Stimulated activated CD8-positive, alpha-beta memory T cell treated with anti-CD3 and anti-CD28 coated beads, Interleukin-2, amount 100 ng/mL, for 1 hour (primary cell): Measurements from ENCODE around the gene MFNG.

ENCODE experiments used
- DNase-seq, 2 donors: peaks; one replicate each; pipeline ENCODE4 v3.0.0-alpha.2; 2020; ENCODE audit warnings: low read depth in 2 of 2

The MFNG gene

DNA sequence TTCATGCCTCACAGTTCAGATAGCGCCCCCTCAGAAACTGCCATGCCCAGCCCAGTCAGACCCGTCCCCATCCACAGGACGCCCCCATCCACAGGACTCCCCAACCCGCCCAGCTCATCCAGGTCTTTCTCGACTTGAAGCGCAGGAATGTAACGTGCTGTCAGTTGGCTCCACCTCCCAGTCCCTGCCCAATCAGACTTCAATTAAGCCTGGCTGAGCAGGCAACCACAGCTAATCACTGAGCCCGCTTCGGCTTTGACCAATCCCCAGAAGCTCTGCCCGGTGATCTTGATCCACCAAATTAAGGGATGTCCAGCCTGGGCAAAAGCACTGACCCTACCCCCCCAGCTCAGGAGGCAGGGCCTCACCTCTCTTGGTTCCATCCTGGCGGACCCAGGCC is 10.5 kb upstream of the MFNG start:
- DNase-seq = no peak

DNA sequence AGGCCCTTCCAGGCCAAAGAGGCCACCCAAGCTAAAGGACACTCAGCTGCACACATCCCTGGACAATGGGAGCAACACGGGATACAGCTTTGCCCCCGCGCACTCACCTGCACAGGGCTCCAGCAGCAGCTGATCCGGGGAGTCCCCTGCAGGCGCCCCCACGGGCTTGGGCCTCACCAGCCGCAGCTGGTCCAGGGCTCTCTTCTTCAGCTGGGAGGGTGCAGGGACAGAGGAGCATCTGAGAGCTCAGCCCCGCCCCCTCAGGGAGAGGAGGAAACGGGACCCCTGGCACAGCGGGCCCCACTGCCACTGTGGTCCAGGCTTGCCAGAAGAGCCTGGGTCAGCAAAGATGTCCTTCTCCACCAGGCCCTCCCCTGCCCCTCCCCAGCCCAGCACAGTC is 7.8 kb upstream of the MFNG start:
- DNase-seq = no peak

GRCh38 chr22:37492428-37493344 is 6.5 kb upstream of the MFNG start:
- no peak for DNase-seq

DNA sequence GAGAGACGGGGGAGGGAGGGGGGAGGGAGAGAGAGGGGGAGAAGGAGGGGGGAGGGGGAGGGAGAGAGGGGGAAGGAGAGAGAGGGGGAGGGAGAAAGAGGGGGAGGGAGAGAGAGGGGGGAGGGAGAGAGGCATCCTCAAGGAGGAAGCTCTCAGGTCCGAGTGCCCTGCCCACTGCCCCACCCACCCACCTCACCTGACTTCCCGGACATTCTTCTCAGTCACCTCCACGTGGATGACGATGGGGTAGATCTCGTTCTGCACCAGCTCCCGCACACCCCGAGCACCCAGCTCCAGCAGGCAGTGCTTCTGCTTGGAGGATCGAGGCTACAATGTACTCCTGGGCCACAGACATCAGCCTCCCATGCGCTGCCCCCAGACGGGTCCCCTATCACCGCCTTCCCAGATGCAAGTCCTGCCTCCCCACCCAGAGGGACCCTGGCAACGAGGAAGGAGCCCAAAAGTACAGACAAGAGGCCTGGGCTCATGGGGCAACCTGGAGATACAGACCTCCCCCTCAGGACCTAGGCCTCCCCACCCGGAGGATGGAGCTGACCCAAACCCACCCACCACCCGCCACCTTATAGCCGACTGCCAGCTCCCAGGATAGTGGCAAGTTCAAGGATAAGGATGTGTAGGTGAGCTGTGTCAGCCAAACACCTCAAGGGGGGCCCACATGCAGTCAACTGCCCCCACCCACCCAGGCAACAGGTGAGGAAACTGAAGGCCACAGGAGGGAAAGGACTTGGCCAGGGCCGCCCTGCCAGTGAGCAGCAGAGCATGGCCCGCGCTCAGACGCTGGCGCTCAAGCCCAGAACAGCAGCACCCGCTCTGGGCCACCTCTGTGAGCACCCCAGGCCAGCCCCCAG is 5.6 kb upstream of the MFNG start:
- no peak for DNase-seq

- no peak for DNase-seq
These were observed 4.9 kb upstream of the MFNG start for GRCh38 chr22:37491106-37491505.

DNA sequence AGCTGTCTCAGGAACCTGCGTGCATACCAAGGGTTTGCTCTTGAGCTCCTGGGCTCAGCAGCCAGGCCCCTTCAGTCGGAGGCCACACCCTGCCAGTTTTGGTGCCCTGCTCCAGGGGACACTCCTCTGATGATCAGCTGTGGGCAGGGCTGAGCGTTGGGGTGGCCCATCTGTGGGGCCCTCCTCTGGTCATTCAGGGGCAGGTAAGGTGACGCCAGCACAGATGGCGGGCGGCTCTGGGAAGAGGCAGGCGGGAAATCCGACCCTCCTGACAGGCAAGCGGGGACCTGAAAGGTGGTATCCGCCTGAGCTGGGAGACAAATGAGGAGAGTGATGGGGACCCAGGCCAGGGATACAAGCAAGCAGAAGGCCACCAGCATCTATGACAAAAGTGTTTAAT is 3.8 kb upstream of the MFNG start:
- DNase-seq = no peak

DNA sequence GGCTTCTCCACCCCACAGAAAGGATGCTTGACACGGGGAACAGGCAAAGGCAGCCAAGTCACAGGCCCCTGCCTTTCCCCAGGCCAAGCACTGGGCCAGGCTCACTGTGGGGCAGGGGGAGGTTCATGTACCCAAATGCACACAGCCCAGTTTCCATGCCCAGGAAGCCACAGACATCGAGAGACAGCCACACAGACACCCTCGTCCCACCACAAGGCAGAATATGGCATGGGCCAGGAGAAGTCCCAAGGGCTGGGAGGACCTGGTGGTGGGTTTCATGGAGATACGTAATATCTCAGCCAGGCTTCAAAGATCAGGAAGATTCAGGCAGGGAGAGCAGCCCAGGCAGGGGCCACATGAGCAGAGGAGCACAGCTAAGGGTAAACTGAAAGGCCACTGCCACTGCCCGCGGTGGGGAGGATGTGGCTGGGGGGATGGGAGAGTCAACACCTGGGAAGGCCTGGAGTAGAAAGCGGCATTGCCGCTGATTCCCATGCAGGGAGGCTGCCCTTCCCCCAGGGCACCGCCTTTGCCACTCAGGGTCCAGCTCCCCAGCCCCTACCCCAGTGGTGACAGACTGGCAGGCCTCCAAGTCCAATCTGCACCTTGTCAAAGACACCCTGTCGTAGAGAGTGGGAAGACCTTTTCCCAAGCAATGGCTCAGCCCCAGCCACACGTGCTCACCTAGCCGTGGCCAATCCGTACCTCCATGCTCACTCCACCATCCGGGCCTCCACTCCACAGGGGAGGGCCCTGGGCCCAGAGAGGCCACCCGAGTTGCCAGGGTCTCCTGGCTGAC is 2.4 kb upstream of the MFNG start:
- no peak for DNase-seq

DNA sequence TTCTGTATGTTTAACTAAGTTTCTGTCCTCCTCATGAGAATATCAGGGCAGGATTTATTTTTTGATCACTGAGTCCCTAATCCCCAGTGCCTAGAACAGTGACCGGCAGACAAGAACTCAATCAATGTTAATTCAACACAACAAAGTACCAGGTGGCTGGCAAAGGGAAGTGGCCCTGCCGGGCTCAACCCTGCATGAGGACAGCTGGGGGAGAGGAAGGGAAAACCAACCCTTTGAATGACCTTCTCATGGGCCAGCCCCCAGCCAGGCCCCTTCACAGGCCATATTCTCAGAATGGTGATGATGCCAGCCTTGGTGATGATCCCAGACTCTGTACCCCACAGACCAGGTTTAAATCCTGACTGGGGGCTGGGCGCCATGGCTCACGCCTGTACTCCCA is 1.4 kb upstream of the MFNG start:
- DNase-seq = no peak

GRCh38 chr22:37487129-37487528 is 945 bp upstream of the MFNG start:
- no peak for DNase-seq

DNA sequence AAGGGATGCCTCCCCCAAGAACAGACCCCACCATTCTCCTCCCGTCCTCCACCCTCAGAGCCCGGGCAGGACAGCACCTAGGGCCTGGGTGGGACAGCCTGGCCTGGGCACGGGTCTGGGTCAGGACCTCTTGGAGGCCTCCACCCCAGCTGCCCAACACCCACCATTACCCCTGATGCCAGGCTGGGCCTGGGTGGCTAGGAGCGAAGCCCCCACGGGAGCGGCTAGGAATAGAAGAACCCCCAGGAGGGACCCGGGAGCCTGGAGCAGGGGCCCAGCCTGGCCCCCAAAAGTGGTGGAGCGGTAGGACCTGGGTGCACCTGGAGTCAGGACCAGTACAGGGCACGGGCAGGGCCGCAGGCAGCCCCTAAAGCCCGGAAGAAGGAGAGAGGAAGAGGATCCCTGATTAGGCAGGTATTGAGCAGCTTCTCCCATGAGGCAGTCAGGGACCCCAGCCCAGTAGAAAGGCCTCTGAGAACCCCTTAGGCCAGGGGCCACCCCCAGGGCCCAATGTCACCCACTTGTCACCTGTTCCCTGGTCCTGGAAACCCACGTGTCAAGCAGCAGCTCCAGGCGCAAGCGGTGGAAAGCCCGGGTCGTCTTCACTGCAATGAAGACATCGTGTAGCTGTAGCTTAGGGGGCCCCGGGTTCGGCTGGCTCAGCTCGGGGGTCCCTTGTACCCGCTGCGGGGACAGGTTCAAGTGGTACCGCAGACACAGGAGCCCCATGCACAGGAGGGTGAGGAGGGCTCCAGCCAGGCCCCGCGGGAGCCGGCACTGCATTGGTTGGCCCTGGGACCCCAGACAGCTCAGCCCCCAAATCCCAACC is 575 bp downstream of the MFNG start:
- no peak for DNase-seq

- DNase-seq = peak; percentile 42 to 59
These were observed 1.4 kb downstream of the MFNG start for GRCh38 chr22:37484480-37485394.

DNA sequence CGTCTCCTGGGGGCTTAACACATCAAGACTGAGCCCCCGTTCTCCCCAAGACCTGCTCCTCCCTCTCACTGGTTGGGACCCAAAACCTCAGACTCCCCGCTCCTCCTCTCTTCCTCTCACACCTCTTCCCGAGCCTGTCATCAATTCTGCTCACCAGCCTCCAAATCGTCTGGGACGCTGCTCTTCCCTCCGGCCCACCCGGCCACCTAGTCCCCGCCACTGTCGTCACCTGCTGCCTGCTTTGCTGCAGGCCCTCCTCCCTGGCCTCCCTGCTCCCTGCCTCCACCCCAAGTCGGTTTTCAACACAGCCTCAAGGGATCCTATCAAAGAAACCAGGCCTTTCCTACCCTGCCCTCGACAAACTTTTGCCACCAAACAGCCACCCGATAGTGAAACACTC is 3.1 kb downstream of the MFNG start:
- DNase-seq = no peak

DNA sequence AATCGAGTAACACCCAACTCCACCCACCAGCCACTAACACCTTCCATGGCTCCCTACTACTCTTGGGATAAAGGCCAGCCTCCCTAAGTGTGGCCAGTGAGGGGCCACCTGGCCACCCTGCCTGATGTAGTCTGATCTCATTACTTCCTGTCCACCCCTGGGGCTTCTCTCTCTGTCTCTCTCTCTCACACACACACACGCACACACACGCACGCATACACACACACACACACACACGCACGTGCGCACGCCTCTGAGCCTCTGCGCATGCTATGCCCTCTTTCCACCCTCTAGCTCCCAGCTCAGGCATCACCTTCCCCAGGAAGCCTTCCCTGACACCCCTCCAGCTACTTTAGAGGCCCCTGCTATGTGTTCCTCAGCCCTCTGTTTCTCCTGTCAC is 3.9 kb downstream of the MFNG start:
- DNase-seq = no peak

GRCh38 chr22:37481347-37481907 is 4.8 kb downstream of the MFNG start:
- DNase-seq = no peak

DNA sequence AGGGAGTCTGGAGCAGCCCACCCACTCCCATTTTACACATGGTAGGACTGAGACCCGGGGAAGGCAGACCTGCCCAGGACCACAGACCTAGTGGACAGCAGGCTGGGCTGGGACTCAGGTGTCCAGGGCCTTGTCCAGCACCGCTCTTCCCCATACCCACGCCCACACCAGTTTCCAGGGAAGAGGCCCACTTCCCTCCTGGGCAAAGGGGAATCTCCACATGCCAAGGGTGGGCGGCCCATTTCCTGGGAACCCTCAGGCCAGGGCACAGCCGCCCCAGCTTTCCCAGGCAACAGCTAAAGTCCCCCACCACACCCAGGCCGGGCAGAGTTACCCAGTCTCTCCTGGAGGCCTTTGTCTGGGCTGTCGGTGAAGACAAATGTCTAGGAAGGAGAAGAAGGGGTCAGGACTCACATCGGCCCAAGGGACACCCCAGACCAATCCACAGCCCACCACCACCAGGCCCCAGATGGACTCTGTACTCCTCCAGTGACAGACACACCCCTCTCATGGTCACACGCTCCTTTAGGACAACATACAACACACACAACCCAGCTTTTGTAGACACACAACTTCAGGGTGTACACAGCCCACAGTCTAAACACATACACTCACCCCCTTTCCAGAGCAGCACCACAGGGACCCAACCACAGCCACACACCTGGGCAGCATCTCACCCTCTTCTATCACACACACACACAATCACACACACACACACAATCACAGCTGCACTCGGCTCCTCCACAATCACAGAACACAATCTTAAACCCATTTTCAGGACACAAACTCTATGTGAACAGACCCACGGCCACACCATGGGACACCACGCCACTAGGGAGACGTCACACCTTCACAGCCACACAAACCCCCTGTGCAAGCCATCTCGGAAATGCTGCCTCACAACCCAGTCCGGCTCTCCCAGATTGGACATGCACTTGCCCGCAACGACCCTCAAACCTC is 5.5 kb downstream of the MFNG start:
- no peak for DNase-seq

GRCh38 chr22:37479196-37479595 is 7.0 kb downstream of the MFNG start:
- no peak for DNase-seq

- no peak for DNase-seq
These were observed 9.5 kb downstream of the MFNG start for GRCh38 chr22:37476389-37477329.
